Type B pancreatic cell (in vitro differentiated cells): ENCODE data around the gene PARVA. TPM values are rescaled to one million over a fixed set of nuclear protein-coding genes. Genes with fewer than 3 reads are reported as not detected.

Experiments used
- DNase-seq: peaks from one replicate; pipeline ENCODE4 v3.0.0; 2021; ENCODE audit warnings: mixed read lengths; ENCODE audit not compliant: unreplicated experiment; ENCODE audit errors: extremely low spot score
- H3K27ac Mint-ChIP-seq: 2 replicates; pipeline ENCODE4 v1.8.0; 2021; ENCODE audit warnings: mild to moderate bottlenecking, mixed read lengths
- H3K27me3 Mint-ChIP-seq: 2 replicates; pipeline ENCODE4 v1.8.0; 2021; ENCODE audit warnings: mixed read lengths
- H3K36me3 Mint-ChIP-seq: 2 replicates; pipeline ENCODE4 v1.8.0; 2021; ENCODE audit warnings: mixed read lengths
- H3K4me1 Mint-ChIP-seq: one replicate; pipeline ENCODE4 v1.8.0; 2021; ENCODE audit warnings: mixed read lengths; ENCODE audit not compliant: unreplicated experiment
- H3K4me3 Mint-ChIP-seq: 2 replicates; pipeline ENCODE4 v1.8.0; 2021; ENCODE audit warnings: mild to moderate bottlenecking, mixed read lengths
- H3K9me3 Mint-ChIP-seq: 2 replicates; pipeline ENCODE4 v1.8.0; 2021; ENCODE audit warnings: mixed read lengths
- total RNA-seq: library from RNA; stranded (reverse); gene quantifications from 2 replicates; pipeline ENCODE4 v1.2.1, GENCODE V29; 2021; ENCODE audit warnings: low replicate concordance
- TF ChIP-seq, protein P1 (sequence below): fragments of 200-600 bp; sonication (generic); conservative IDR thresholded peaks from 2 replicates; pipeline ENCODE4 v1.5.0; 2021; ENCODE audit warnings: antibody characterized with exemption, mild to moderate bottlenecking

The PARVA gene
- total RNA-seq, 1 donor from 2014 or later: 49.4 TPM

DNA sequence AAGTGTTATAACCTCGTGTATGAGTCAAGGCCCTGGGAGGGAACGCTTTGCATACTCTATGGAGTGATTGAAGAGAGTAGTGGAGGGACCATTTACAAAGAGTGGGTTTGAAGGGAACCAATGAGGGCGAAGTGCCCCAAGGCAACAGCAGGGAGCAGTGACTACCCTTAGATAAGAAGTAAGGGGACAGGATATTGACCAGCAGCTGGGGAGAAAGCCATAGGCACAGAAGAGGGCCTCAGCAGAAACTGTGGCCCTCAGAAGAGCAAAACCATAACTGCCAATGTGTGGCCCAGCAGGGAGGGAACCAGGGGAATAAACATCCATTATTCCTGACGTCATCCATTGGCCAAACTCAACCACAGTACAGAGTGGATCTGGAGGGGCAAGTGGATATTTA lies 24.7 kb downstream of the PARVA start:
- Mint-ChIP-seq H3K27me3 (no peaks in the 10 kb centered on the region), H3K4me3 (peak overlapping the region; percentile 14), H3K9me3 (no peaks in the 10 kb centered on the region), H3K36me3 (peaks cover 4% of the 10 kb centered on the region), H3K4me1 (peaks cover 31% of the 10 kb centered on the region), H3K27ac (peak overlapping the region; percentile 59)
- TF ChIP-seq, protein P1, sequence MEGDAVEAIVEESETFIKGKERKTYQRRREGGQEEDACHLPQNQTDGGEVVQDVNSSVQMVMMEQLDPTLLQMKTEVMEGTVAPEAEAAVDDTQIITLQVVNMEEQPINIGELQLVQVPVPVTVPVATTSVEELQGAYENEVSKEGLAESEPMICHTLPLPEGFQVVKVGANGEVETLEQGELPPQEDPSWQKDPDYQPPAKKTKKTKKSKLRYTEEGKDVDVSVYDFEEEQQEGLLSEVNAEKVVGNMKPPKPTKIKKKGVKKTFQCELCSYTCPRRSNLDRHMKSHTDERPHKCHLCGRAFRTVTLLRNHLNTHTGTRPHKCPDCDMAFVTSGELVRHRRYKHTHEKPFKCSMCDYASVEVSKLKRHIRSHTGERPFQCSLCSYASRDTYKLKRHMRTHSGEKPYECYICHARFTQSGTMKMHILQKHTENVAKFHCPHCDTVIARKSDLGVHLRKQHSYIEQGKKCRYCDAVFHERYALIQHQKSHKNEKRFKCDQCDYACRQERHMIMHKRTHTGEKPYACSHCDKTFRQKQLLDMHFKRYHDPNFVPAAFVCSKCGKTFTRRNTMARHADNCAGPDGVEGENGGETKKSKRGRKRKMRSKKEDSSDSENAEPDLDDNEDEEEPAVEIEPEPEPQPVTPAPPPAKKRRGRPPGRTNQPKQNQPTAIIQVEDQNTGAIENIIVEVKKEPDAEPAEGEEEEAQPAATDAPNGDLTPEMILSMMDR: no peak
- no peak for DNase-seq

DNA sequence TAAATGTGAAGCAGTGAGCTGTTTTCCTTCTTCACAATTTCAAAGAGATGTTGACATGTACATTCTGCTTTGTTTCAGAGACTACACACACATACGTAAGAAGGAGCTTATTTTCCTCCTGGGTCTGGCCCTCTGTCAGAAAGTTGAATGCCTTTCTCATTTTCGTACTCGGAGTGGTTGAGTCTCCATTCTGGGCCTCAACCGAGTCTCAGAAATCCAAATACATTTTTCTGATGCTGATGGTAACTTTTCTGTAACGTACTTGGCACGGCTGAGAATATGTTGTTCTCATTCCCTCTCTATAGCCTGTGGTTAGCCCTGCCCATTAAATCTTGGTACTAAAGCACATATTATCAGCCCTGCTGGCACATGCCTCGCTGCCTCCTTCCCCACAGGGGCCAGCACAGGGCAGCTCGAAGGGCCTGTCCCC lies 25.3 kb downstream of the PARVA start:
- H3K36me3 Mint-ChIP-seq: peaks cover 4% of the 10 kb centered on the region
- TF ChIP-seq, protein P1: no peak
- H3K9me3 Mint-ChIP-seq: no peaks in the 10 kb centered on the region
- peaks cover 26% of the 10 kb centered on the region for H3K4me1 Mint-ChIP-seq
- H3K27ac Mint-ChIP-seq: peak overlapping the region; percentile 79
- DNase-seq: no peak
- peak overlapping the region; percentile 24 for H3K4me3 Mint-ChIP-seq
- no peaks in the 10 kb centered on the region for H3K27me3 Mint-ChIP-seq

DNA sequence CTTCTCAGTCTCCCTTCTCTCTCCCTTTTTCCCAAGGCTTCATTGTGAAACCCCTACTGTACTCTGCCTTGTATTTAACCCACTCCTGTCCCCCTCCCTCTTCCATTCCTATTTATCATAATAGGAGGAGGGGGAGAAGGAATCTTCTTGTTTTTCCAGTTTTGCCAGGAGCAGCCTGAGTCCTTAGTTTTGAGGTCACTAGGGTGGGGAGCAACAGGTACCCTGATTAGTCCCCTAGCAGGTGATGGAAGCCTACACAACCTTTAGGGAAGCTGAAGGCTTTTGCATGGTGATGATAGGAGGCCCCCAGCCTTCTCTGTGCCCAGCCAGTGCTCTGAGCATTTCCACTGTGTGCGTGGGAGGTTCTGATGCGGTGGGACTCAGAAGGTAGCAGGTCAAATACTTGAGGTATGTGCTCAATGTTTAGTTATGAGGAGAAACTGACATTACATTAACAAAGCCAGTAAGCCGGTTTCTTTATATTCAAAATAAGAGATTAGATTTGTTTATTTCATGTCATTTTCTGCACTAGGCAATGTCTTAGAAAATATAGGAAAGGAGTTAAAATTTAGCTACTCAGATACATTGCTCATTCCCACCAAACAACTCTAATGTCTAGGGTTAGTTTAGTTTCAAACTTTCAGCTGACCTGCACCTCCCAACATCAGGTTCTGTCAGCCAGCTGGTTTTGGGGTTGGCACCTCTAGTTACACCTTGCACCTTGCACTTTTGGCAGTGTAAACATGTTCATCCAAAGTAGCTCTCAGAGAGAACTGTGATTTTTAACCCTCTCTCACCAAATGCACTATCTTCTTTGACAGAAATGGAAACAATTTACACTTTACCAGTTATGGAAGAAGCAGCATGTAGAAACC lies 26.0 kb downstream of the PARVA start:
- DNase-seq: no peak
- H3K4me1 Mint-ChIP-seq: peaks cover 24% of the 10 kb centered on the region
- TF ChIP-seq, protein P1: no peak
- peaks cover 4% of the 10 kb centered on the region for H3K36me3 Mint-ChIP-seq
- peak overlapping the region; percentile 79 for H3K27ac Mint-ChIP-seq
- H3K4me3 Mint-ChIP-seq: peak overlapping the region; percentile 24
- no peaks in the 10 kb centered on the region for H3K27me3 Mint-ChIP-seq
- no peaks in the 10 kb centered on the region for H3K9me3 Mint-ChIP-seq

DNA sequence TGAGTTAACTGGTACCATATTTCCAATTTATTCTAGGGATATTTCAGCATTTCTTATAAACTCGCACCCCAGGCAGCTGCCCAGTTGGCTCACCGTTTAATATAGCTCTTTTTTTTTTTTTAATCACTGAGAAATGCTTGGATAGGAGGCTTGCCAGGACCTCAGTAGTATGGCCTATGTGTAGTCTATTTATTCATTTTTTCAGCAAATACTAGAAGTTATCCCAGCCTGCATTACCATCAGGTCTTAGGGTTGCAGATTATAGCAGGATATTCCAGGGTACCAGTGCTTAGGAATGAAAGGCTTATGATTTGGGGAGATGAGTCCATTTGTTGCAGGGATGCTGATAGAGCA lies 26.6 kb downstream of the PARVA start:
- no peaks in the 10 kb centered on the region for H3K9me3 Mint-ChIP-seq
- TF ChIP-seq, protein P1: no peak
- no peaks in the 10 kb centered on the region for H3K27me3 Mint-ChIP-seq
- DNase-seq: no peak
- H3K36me3 Mint-ChIP-seq: peaks cover 4% of the 10 kb centered on the region
- no peak overlapping the region for H3K27ac Mint-ChIP-seq
- peaks cover 24% of the 10 kb centered on the region for H3K4me1 Mint-ChIP-seq
- H3K4me3 Mint-ChIP-seq: no peak overlapping the region

DNA sequence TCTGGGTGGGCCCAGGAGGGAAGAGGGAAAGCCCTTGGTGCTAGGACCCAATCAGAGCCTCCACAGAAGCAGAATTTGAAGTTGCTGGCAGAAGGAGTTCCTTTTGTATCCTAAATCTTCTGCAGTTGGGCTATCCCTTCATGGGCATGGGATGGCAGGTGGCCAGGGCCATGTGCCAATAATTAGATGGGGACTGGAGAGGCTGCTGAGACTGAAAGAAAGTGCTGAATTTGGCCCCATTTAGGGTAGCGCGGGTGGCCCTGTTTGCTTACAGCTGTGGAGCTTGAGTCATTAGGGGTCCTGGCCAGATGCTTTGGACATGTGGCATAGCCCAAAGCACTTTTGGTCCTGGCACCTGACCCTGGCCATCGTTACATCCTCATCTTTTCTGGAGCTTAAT lies 27.1 kb downstream of the PARVA start:
- Mint-ChIP-seq H3K9me3 (no peaks in the 10 kb centered on the region), H3K4me3 (no peak overlapping the region), H3K36me3 (peaks cover 4% of the 10 kb centered on the region), H3K27ac (no peak overlapping the region), H3K4me1 (peaks cover 24% of the 10 kb centered on the region), H3K27me3 (no peaks in the 10 kb centered on the region)
- TF ChIP-seq, protein P1: no peak
- DNase-seq: no peak
